BE2C (cell line): ENCODE data around the gene RASGEF1C.

Experiments used
- DNase-seq: peaks from one replicate; pipeline ENCODE4 v3.0.0-alpha.2; 2020
- H3K27me3 ChIP-seq: fragments of 250-450 bp; sonication (Bioruptor Pico); 2 replicates; pipeline ENCODE4 v1.5.1; 2020; ENCODE audit warnings: mild to moderate bottlenecking
- H3K36me3 ChIP-seq: fragments of 250-450 bp; sonication (Bioruptor Pico); 2 replicates; pipeline ENCODE4 v1.5.1; 2020; ENCODE audit warnings: mild to moderate bottlenecking
- H3K4me1 ChIP-seq: fragments of 250-450 bp; sonication (Bioruptor Pico); 2 replicates; pipeline ENCODE4 v1.5.1; 2020
- H3K4me3 ChIP-seq: 2 replicates; pipeline ENCODE4 v1.5.1; 2011; ENCODE audit warnings: low read depth, low read length
- H3K9me3 ChIP-seq: fragments of 250-450 bp; sonication (Bioruptor Pico); 2 replicates; pipeline ENCODE4 v1.5.1; 2020
- TF ChIP-seq, protein P1 (sequence below): IDR thresholded peaks from 2 replicates; pipeline ENCODE4 v1.5.1; 2012; ENCODE audit warnings: mild to moderate bottlenecking, low read depth, low read length

Gene RASGEF1C

DNA sequence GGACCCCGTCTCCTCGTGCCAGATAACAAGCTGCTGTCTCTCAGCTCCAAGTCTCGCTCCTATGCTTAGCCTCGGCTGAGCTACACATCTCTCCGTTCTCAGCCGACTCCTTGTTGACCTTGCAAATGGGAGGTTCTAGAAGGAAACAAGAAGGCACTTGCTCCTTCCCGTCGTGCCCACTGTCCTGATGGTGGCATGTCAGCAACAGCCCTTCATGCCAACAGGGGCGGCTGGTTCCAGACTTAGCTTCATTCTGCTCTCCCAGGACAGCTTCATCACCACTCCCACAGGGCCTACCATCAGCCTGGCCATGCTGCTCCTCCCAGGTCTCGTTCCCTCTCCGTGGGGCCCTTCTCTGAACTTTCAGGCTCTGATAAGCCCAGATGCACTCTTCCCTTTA, 13.0 kb upstream of the RASGEF1C start:
- Histone ChIP-seq H3K4me3 (no peak overlapping the region), H3K36me3 (no peaks in the 10 kb centered on the region), H3K9me3 (no peaks in the 10 kb centered on the region; the same call in 1 of the 2 replicates), H3K4me1 (no peaks in the 10 kb centered on the region), H3K27me3 (no peaks in the 10 kb centered on the region)
- TF ChIP-seq, protein P1, sequence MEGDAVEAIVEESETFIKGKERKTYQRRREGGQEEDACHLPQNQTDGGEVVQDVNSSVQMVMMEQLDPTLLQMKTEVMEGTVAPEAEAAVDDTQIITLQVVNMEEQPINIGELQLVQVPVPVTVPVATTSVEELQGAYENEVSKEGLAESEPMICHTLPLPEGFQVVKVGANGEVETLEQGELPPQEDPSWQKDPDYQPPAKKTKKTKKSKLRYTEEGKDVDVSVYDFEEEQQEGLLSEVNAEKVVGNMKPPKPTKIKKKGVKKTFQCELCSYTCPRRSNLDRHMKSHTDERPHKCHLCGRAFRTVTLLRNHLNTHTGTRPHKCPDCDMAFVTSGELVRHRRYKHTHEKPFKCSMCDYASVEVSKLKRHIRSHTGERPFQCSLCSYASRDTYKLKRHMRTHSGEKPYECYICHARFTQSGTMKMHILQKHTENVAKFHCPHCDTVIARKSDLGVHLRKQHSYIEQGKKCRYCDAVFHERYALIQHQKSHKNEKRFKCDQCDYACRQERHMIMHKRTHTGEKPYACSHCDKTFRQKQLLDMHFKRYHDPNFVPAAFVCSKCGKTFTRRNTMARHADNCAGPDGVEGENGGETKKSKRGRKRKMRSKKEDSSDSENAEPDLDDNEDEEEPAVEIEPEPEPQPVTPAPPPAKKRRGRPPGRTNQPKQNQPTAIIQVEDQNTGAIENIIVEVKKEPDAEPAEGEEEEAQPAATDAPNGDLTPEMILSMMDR: no peak
- DNase-seq: no peak

DNA sequence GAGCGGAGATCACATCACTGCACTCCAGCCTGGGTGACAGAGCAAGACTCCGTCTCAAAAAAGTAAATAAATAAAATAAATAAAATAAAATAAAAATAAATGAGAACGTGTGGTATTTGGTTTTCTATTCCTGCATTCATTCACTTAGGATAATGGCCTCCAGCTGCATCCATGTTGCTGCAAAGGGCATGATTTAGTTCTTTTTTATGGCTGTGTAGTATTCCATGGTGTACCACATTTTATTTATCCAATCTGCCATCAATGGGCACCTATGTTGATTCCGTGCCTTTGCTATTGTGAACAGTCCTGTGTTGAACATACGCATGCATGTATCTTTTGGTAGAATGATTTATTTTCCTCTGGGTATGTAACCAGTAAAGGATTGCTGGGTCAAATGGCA, 8.8 kb upstream of the RASGEF1C start:
- Histone ChIP-seq H3K4me1 (no peaks in the 10 kb centered on the region), H3K4me3 (no peak overlapping the region), H3K27me3 (no peaks in the 10 kb centered on the region), H3K36me3 (no peaks in the 10 kb centered on the region), H3K9me3 (no peaks in the 10 kb centered on the region; the same call in 1 of the 2 replicates)
- DNase-seq: no peak
- TF ChIP-seq, protein P1: no peak

DNA sequence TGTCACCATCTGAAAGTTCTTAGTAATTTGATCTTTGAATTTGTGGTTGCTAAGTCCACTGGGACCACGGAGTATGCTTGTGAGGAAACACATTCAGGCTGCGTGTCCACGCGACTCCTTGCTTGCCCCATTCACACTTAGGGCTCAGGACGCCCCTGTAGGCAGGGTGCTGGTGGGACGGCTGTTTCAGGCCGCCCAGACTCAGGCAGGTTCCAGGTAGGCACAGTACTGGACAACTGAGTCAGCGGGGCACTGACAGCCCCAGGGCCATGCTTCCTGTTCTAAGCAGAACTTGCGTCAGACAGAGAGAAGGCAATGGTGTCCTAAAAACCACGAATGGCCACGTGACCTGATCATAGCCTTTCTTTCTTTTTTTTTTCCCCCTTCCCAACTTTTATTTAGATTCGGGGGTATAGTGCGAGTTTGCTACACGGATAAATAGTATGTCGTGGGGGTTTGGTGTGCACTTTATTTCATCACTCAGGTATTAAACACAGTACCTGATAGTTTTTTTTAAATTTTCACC, 7.7 kb upstream of the RASGEF1C start:
- Histone ChIP-seq H3K27me3 (no peaks in the 10 kb centered on the region), H3K4me3 (no peak overlapping the region), H3K36me3 (no peaks in the 10 kb centered on the region), H3K9me3 (no peaks in the 10 kb centered on the region; the same call in 1 of the 2 replicates), H3K4me1 (no peaks in the 10 kb centered on the region)
- TF ChIP-seq, protein P1: no peak
- no peak for DNase-seq

DNA sequence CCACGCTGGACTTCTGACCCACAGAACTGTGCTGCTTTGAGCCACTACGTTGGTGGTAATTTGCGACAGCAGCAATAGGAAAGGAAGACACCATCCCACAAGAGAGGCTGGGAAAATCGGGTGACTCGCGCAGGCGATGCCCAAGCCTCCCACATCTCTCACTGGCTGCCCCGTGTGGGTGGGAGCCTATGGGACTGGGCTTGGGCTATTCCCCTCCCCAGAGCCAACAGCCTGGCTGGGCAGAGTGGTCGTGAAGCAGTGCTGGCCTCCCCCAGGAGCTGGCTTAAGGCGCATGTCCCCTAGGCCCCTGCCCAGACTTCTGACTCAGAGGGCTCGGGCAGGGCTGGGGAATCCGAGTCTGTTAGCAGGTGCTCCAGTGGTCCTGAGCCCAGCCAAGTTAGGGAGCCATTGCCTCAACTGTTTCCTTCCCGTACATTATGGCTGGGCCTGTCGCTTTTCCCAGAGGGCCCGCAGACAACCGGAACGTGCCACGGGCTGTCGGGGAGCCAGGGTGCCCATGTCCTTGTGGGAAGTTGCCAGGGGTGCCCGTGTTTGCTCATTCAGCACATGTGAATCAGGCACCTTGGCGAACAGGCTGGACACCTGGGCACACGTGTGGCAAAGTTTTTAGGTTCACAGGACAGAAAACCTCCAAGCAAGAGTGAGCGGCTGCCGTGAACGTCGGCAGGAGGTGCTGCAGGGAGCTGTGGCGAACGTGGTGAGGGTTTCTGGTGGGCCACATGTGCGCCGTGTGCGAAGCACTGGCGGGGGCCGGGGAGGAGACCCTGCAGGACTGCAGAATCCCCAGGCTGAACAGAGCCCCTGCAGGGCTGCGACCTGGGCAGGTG, 7.0 kb upstream of the RASGEF1C start:
- Histone ChIP-seq H3K27me3 (no peaks in the 10 kb centered on the region), H3K9me3 (no peaks in the 10 kb centered on the region; the same call in 1 of the 2 replicates), H3K4me3 (no peak overlapping the region), H3K36me3 (no peaks in the 10 kb centered on the region), H3K4me1 (no peaks in the 10 kb centered on the region)
- no peak for DNase-seq
- TF ChIP-seq, protein P1: no peak

DNA sequence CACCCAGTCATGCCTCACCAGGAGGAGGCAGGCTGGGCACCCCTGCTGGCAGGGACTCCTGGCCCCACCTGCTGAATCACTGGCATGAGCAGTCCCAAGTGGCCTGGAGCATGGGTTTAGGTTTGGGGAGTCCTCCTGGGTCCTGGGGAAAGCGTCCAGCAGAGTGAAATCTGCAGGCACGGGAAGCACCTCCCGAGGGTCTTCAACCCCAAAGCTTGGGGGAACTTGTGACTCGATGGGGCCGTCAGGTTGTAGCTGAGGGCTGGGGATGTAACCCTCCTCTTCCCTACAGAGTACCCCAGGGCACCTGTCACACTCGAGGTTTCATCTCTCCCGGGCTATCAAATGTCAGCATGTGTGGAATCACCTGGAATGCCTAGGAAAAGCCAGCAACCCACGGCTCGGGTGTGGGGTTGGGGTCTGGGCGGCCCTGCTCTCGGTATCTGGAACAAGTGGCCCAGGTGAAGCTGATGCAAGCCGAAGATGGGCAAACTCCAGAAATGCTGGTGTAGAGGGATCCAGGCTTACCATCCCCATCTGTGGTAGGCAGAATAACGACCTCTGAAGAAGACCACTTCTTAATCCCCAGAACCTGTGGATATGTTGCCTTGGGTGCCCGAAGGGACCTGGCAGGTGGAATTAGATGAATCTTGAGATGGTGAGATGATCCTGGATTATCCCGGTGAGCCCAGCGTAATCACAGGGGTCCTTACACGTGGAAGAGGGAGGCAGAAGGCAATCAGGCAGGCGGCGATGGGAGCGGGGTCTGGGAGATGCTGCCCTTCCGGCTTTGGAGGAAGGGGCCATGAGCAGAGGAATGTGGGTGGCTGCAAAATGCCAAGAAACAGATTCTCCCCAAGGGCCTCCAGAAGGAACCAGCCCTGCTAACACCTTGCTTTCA, 6.1 kb upstream of the RASGEF1C start:
- TF ChIP-seq, protein P1: no peak
- DNase-seq: no peak
- H3K4me3 ChIP-seq: no peak overlapping the region
- no peaks in the 10 kb centered on the region for H3K27me3 ChIP-seq
- no peaks in the 10 kb centered on the region for H3K36me3 ChIP-seq
- no peaks in the 10 kb centered on the region; the same call in 1 of the 2 replicates for H3K9me3 ChIP-seq
- H3K4me1 ChIP-seq: no peaks in the 10 kb centered on the region
